Ectodermal cell (in vitro differentiated cells): ENCODE measurements around the gene KIR2DL4.
"Not testable (repeated sequence)": the region's sequence is repeated elsewhere in the genome, so short reads cannot be mapped to it uniquely, and the experiment has no call there.

ENCODE experiments used
- H3K27ac ChIP-seq: 2 replicates; pipeline ENCODE4 v1.7.0; 2013; ENCODE audit warnings: mild to moderate bottlenecking, low read depth, low read length; ENCODE audit not compliant: insufficient read depth, poor library complexity, severe bottlenecking
- H3K27me3 ChIP-seq: 2 replicates; pipeline ENCODE4 v1.7.0; 2013; ENCODE audit warnings: mild to moderate bottlenecking, low read length; ENCODE audit not compliant: insufficient read depth, control insufficient read depth, poor library complexity, severe bottlenecking
- H3K36me3 ChIP-seq: one replicate; pipeline ENCODE4 v1.7.0; 2013; ENCODE audit warnings: low read length; ENCODE audit not compliant: control insufficient read depth, insufficient read depth
- H3K4me1 ChIP-seq: one replicate; pipeline ENCODE4 v1.7.0; 2013; ENCODE audit warnings: low read length; ENCODE audit not compliant: control insufficient read depth, insufficient read depth
- H3K4me3 ChIP-seq: 2 replicates; pipeline ENCODE4 v1.7.0; 2013; ENCODE audit warnings: low read depth, low read length, control low read depth; ENCODE audit not compliant: insufficient read depth
- H3K9me3 ChIP-seq: 2 replicates; pipeline ENCODE4 v1.7.0; 2013; ENCODE audit warnings: mild to moderate bottlenecking, low read length, moderate library complexity; ENCODE audit not compliant: control insufficient read depth
- WGBS, 2 experiments: methylation state at CpG; one replicate each; pipeline ENCODE4 v1.1.7; 2013; ENCODE audit warnings: missing lambda C conversion rate in 2 of 2; 5-methylcytosine and 5-hydroxymethylcytosine counted together

KIR2DL4 gene

DNA sequence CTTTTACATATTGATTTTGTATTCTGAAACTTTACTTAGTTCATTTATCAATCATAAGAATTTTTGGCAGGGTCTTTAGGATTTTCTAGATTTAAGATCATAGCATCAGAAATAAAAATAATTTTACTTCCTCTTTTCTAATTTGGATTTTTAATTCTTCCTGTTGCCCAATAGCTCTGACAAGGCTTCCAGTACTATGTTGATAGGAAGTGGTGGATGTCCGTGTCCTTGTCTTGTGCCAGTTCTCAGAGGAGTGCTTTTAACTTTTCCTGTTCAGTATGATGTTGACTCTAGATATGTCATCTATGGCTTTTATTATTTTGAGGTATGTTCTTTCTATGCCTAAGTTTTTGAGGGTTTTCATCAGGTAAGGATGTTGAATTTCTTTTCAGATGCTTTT is 7.7 kb upstream of the KIR2DL4 start:
- H3K36me3 ChIP-seq = no peaks in the 10 kb centered on the region
- no peaks in the 10 kb centered on the region for H3K27me3 ChIP-seq
- H3K4me3 ChIP-seq = no peak overlapping the region
- H3K27ac ChIP-seq = no peak overlapping the region
- peaks cover 11% of the 10 kb centered on the region for H3K9me3 ChIP-seq
- WGBS, 2 experiments = 48 to 51% methylated on average over 1 of the region's 1 CpG
- H3K4me1 ChIP-seq = no peaks in the 10 kb centered on the region

DNA sequence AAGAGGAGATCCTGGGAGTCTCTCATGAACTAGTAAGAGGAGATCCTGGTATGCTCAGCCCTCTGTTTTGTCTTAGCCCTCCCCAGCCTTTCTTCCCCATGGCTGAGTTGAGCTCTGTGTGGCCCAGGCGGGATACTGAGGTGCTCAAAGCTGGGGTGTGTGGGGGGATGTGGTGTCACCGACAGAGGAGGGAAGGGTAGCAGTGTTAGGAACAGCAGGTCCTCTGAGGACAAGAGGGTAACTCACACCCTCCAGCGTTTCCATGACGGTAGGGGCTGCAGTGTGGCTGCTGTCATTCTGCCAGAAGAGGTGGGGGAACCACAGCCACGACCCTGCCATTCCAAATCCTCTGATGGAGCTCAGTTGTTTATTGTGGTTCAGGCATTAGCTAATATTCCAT is 691 bp downstream of the KIR2DL4 start:
- H3K27me3 ChIP-seq = no peaks in the 10 kb centered on the region
- H3K4me1 ChIP-seq = no peaks in the 10 kb centered on the region
- no peaks in the 10 kb centered on the region for H3K36me3 ChIP-seq
- no peak overlapping the region for H3K4me3 ChIP-seq
- WGBS, 2 experiments = 49 to 51% methylated on average over 5 of the region's 5 CpGs
- no peak overlapping the region for H3K27ac ChIP-seq
- peaks cover 13% of the 10 kb centered on the region for H3K9me3 ChIP-seq

DNA sequence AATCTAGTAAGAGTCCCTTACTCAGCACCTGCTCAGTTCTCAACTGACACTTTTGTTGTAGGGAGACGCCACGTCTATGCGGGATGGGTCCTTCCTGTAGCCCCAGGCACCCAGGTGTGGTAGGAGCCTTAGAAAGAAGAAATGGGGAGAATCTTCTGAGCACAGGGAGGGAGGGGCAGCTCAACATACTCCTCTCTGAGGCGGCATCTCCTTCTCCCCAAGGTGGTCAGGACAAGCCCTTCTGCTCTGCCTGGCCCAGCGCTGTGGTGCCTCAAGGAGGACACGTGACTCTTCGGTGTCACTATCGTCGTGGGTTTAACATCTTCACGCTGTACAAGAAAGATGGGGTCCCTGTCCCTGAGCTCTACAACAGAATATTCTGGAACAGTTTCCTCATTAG is 1.2 kb downstream of the KIR2DL4 start:
- Histone ChIP-seq H3K4me3 (no peak overlapping the region), H3K9me3 (peaks cover 11% of the 10 kb centered on the region), H3K27me3 (no peaks in the 10 kb centered on the region), H3K27ac (no peak overlapping the region), H3K4me1 (no peaks in the 10 kb centered on the region), H3K36me3 (no peaks in the 10 kb centered on the region)
- WGBS, 2 experiments = 80 to 82% methylated on average over 10 of the region's 10 CpGs

DNA sequence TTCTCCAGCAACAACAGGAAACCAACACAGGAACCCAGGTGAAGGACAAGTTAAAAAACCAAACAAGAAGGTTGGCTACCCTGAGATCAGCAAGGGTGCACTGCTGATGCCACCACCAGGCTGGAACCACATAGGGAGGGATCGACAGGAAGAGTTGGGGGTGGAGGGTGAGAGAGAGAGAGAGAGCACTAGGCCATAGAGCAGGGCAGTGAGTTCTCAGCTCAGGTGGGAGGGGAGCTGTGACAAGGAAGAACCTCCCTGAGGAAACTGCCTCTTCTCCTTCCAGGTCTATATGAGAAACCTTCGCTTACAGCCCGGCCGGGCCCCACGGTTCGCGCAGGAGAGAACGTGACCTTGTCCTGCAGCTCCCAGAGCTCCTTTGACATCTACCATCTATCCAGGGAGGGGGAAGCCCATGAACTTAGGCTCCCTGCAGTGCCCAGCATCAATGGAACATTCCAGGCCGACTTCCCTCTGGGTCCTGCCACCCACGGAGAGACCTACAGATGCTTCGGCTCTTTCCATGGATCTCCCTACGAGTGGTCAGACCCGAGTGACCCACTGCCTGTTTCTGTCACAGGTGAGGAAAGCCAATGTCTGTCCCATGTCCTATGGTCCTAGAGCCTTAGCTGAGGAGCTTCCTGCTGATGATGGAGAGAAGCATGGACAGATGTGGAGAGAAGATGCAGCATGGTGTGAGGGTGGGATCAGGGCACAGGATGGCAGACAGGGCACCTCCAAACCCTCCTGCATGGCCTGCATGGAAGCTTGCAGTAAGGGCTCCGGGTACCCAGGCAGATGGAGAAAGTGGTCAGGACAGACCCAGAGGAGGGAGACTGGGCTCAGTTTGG is 2.5 kb downstream of the KIR2DL4 start:
- no peak overlapping the region for H3K4me3 ChIP-seq
- H3K27me3 ChIP-seq = no peaks in the 10 kb centered on the region
- no peak overlapping the region for H3K27ac ChIP-seq
- WGBS, 2 experiments = 82 to 85% methylated on average over 14 of the region's 14 CpGs
- peaks cover 15% of the 10 kb centered on the region for H3K9me3 ChIP-seq
- no peaks in the 10 kb centered on the region for H3K36me3 ChIP-seq
- no peaks in the 10 kb centered on the region for H3K4me1 ChIP-seq

DNA sequence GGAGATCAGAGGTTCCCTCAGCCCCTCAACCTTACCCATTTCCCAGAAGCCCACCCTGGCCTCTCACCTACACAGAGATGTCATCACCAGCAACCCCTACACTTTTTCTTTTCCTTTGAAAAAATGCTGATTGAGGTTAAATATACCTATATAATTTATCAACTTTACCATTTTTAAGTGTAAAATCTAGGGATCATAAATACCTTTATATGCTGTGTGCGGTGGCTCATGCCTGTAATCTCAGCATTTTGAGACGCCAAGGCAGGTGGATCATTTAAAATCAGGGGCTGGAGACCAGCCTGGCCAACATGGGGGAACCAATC is 3.1 kb downstream of the KIR2DL4 start:
- 65 to 68% methylated on average over 2 of the region's 2 CpGs for WGBS, 2 experiments
- no peaks in the 10 kb centered on the region for H3K27me3 ChIP-seq
- H3K27ac ChIP-seq = no peak overlapping the region
- H3K4me3 ChIP-seq = no peak overlapping the region
- H3K4me1 ChIP-seq = no peaks in the 10 kb centered on the region
- H3K36me3 ChIP-seq = no peaks in the 10 kb centered on the region
- H3K9me3 ChIP-seq = peaks cover 12% of the 10 kb centered on the region

DNA sequence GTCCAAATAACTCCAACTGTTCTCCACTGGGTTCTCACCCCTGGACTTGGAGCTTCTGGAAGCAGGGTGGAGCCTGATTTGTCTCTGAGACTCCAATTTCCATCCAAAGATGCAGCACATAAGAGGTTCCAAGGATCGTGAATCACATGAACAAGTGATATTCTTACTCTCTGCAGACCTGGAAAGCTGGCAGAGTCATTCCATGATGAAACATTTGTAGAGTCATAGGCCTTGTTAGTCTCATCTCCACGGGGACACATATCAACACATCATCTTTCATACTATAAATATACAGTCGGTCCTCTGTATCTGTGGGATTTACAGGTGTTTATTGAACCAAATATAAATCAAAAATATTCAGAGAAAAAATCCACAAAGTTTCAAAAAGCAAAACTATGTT is 11.2 kb downstream of the KIR2DL4 start:
- WGBS, 2 experiments = 28 to 50% methylated on average over 2 of the region's 3 CpGs
- H3K4me1 ChIP-seq, H3K27me3 ChIP-seq, H3K27ac ChIP-seq, H3K4me3 ChIP-seq, H3K36me3 ChIP-seq: not testable (repeated sequence)
- peaks cover 20% of the 10 kb centered on the region for H3K9me3 ChIP-seq

DNA sequence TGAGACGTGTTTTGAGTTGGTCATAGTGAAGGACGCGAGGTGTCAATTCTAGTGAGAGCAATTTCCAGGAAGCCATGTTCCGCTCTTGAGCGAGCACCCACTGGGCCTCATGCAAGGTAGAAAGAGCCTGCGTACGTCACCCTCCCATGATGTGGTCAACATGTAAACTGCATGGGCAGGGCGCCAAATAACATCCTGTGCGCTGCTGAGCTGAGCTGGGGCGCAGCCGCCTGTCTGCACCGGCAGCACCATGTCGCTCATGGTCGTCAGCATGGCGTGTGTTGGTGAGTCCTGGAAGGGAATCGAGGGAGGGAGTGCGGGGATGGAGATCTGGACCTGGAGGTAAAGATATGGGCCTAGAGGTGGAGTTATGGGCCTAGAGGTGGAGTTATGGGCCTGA is 12.8 kb downstream of the KIR2DL4 start, which contains the start of gene KIR3DL1:
KIR3DL1 (plus strand) TSS at position 218 of the 400 bp plus-strand sequence.
- not testable (repeated sequence) for H3K4me3 ChIP-seq, H3K36me3 ChIP-seq, H3K27me3 ChIP-seq, H3K27ac ChIP-seq, H3K4me1 ChIP-seq
- 83 to 86% methylated on average over 15 to 17 of the region's 17 CpGs for WGBS, 2 experiments
- peaks cover 18% of the 10 kb centered on the region for H3K9me3 ChIP-seq

DNA sequence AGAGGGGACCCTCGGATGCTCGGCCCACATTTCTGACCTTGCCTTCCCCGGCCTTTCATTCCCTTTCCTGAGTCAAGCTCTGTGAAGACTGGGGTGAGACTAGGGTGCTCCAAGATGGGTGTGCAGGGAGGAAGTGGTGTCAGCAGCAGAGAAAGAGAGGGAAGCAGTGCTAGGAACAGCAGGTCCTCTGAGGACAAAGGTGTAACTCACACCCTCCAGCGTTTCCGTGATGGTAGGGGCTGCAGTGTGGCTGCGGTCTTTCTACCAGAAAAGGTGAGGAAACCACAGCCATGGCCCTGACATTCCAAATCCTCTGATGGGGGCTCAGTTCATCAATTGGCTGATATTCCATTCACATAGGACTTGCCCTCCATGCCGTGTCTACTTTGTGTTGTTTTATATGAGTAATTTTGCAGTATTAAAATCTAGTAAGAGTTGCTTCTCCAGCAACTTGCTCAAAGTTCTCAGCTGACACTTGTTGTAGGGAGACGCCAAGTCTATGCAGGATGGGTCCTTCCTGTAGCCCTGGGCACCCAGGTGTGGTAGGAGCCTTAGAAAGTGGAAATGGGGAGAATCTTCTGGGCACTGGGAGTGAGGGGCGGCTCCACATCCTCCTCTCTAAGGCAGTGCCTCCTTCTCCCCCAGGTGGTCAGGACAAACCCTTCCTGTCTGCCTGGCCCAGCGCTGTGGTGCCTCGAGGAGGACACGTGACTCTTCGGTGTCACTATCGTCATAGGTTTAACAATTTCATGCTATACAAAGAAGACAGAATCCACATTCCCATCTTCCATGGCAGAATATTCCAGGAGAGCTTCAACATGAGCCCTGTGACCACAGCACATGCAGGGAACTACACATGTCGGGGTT is 14.5 kb downstream of the KIR2DL4 start:
- Histone ChIP-seq H3K4me3 (no peak overlapping the region), H3K9me3 (peaks cover 21% of the 10 kb centered on the region), H3K36me3 (no peaks in the 10 kb centered on the region), H3K27ac (no peak overlapping the region), H3K4me1 (no peaks in the 10 kb centered on the region), H3K27me3 (no peaks in the 10 kb centered on the region)
- 78 to 80% methylated on average over 15 of the region's 15 CpGs for WGBS, 2 experiments

DNA sequence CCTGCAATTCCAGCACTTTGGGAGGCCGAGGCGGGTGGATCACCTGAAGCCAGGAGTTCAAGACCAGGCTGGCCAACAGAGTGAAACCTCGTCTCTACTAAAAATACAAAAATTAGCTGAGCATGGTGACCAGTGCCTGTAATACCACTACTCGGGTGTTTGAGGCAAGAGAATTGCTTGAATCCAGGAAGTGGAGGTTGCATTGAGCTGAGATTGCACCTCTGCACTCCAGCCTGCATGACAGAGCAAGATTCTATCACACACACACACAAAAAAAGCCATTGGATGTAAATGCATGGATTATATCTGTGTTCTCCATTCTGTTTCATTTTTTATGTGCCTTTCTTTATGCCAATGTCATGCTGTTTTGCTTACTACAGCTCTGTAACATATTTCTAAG is 21.0 kb downstream of the KIR2DL4 start:
- not testable (repeated sequence) for H3K27ac ChIP-seq, H3K27me3 ChIP-seq, H3K4me1 ChIP-seq, H3K36me3 ChIP-seq, H3K4me3 ChIP-seq, H3K9me3 ChIP-seq
- 56 to 66% methylated on average over 4 of the region's 4 CpGs for WGBS, 2 experiments

DNA sequence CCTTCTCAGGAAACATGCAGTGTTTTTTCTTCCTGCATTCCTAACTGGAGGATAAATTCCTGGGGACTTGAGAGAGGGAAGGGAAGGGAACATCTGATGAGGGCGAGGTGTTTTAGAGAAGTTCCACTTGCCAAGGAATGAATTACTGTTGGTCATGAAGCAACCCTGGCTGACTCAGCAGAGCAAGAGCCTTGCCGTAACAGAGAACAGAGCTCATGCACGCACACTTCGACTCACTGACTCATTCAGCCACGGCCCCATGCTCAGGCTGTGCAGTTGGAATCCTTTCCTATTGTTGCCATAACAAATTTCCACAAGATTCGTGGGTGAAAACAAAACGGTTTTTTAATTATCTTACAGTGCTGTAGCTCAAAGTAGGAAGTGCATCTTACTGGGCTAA is 21.9 kb downstream of the KIR2DL4 start:
- H3K9me3 ChIP-seq, H3K4me1 ChIP-seq, H3K27ac ChIP-seq, H3K36me3 ChIP-seq, H3K4me3 ChIP-seq, H3K27me3 ChIP-seq: not testable (repeated sequence)
- 69 to 71% methylated on average over 5 of the region's 7 CpGs for WGBS, 2 experiments
